PFSK-1 (cell line): ENCODE measurements around the gene DPY19L3.

Source experiments
- POLR2AphosphoS5 ChIP-seq: IDR thresholded peaks from 2 replicates; pipeline ENCODE4 v1.6.1; 2012; ENCODE audit warnings: low read depth, mild to moderate bottlenecking, control low read depth, low read length, moderate library complexity
- REST ChIP-seq, 2 experiments: IDR thresholded peaks; 2 replicates each; pipeline versions ENCODE4 v1.6.1 to v1.8.0; 2011 to 2012; ENCODE audit warnings: low read depth in 2 of 2, low read length in 2 of 2, control low read depth in 1 of 2, inconsistent platforms in 1 of 2, mild to moderate bottlenecking in 1 of 2, moderate library complexity in 1 of 2; ENCODE audit not compliant: insufficient read depth in 1 of 2

- TF ChIP-seq POLR2AphosphoS5 (no peak), REST (IDR thresholded peaks at IDR 0.05; ENCODE audit: insufficient read depth in 1 of 2, low read depth in 2 of 2, low read length in 2 of 2) (no peak)
These were observed 52.1 kb downstream of the DPY19L3 start for GRCh38 chr19:32457571-32458158.
